ENCODE data around the gene HSF4.

- TF ChIP-seq POLR2AphosphoS5 (IDR thresholded peaks at IDR 0.05; ENCODE audit: low read depth, low read length) (no peak), POLR2A (IDR thresholded peaks at IDR 0.05; ENCODE audit: low read depth, low read length) (no peak), TAF1 (IDR thresholded peaks at IDR 0.05; ENCODE audit: borderline replicate concordance, low read depth, low read length) (no peak)
Measured at GRCh38 chr16:67163999-67164558, 466 bp upstream of the HSF4 start.

Data from GM12892 (cell line).